Fibroblast of villous mesenchyme (primary cell): Measurements from ENCODE around the gene SUPT3H. TPM values are rescaled to one million over a fixed set of nuclear protein-coding genes. Genes with fewer than 3 reads are reported as not detected.

Experiments
- DNase-seq: peaks from one replicate; pipeline ENCODE4 v3.0.0-alpha.2; 2010; ENCODE audit warnings: low read depth
- H3K4me3 ChIP-seq: 2 replicates; pipeline ENCODE4 v1.5.1; 2011; ENCODE audit warnings: low read depth, mild to moderate bottlenecking, low read length
- CTCF ChIP-seq: IDR thresholded peaks from 2 replicates; pipeline ENCODE4 v1.5.1; 2012; ENCODE audit warnings: low read depth, mild to moderate bottlenecking, low read length; ENCODE audit not compliant: insufficient read depth
- total RNA-seq: library from RNA; depleted of rRNA; stranded (reverse); fragments of >200 nt; gene quantifications from 2 replicates; pipeline ENCODE4 v1.2.3, GENCODE V29; 2012

SUPT3H gene
- total RNA-seq, 1 donor: 7.8 TPM

- TF ChIP-seq CTCF: no peak
- no peak for DNase-seq
- H3K4me3 ChIP-seq: no peak overlapping the region
Observed at GRCh38 chr6:45314146-45314545, 63.6 kb downstream of the SUPT3H start.

GRCh38 chr6:45310118-45310788 lies 67.5 kb downstream of the SUPT3H start:
- DNase-seq: no peak
- no peak for TF ChIP-seq CTCF

GRCh38 chr6:45305546-45305945 lies 72.2 kb downstream of the SUPT3H start:
- DNase-seq: no peak
- no peak overlapping the region for H3K4me3 ChIP-seq
- TF ChIP-seq CTCF: no peak

More at GRCh38 chr6:45310118-45310788, 67.5 kb downstream of the SUPT3H start:
- H3K4me3 ChIP-seq: no peak overlapping the region

GRCh38 chr6:45302832-45303231 lies 74.9 kb downstream of the SUPT3H start:
- no peak overlapping the region for H3K4me3 ChIP-seq
- no peak for TF ChIP-seq CTCF
- DNase-seq: no peak

- no peak overlapping the region for H3K4me3 ChIP-seq
- no peak for TF ChIP-seq CTCF
- DNase-seq: no peak
Observed at GRCh38 chr6:45301348-45302142, 76.2 kb downstream of the SUPT3H start.

- no peak for DNase-seq
- H3K4me3 ChIP-seq: no peak overlapping the region
- no peak for TF ChIP-seq CTCF
Observed at GRCh38 chr6:45300736-45301135, 77.0 kb downstream of the SUPT3H start.
